Fibroblast of lung (primary cell): ENCODE results near the gene PLA2G3. TPM values are rescaled to one million over a fixed set of nuclear protein-coding genes. Genes with fewer than 3 reads are reported as not detected.
A peak's percentile ranks its signal among the peaks of the same experiment; 100 is the strongest.

Experiments used
- DNase-seq, 2 donors: peaks; one replicate each; pipeline versions ENCODE4 v3.0.0 to v3.0.0-alpha.2; 2010; ENCODE audit warnings: low read depth in 2 of 2
- H2AFZ ChIP-seq: 2 replicates; pipeline ENCODE4 v1.5.1; 2012; ENCODE audit warnings: low read length, control low read depth, inconsistent platforms
- H3K27ac ChIP-seq: 2 replicates; pipeline ENCODE4 v1.5.1; 2011; ENCODE audit warnings: low read length, control low read depth; ENCODE audit not compliant: insufficient read depth
- H3K27me3 ChIP-seq: 2 replicates; pipeline ENCODE4 v1.5.1; 2011; ENCODE audit warnings: mild to moderate bottlenecking, low read length; ENCODE audit not compliant: control insufficient read depth, insufficient read depth
- H3K36me3 ChIP-seq: 2 replicates; pipeline ENCODE4 v1.5.1; 2011; ENCODE audit warnings: low read length; ENCODE audit not compliant: control insufficient read depth, insufficient read depth
- H3K4me1 ChIP-seq: 2 replicates; pipeline ENCODE4 v1.5.1; 2011; ENCODE audit warnings: low read length; ENCODE audit not compliant: control insufficient read depth, insufficient read depth; ENCODE audit errors: extremely low read depth
- H3K4me2 ChIP-seq: 2 replicates; pipeline ENCODE4 v1.5.1; 2011; ENCODE audit warnings: low read length, control low read depth; ENCODE audit not compliant: insufficient read depth; ENCODE audit errors: extremely low read depth
- H3K4me3 ChIP-seq, 4 experiments: fragments of 200-600 bp in 1 of 4; sonication (generic) in 1 of 4; replicated peaks in 1 of 4; 2 replicates each; pipeline ENCODE4 v1.5.1; 2011 to 2016; ENCODE audit warnings: low read length in 4 of 4, low read depth in 3 of 4, mild to moderate bottlenecking in 3 of 4, control low read depth in 2 of 4, inconsistent platforms in 1 of 4, mixed read lengths in 1 of 4; ENCODE audit not compliant: insufficient read depth in 1 of 4; ENCODE audit errors: control extremely low read depth in 1 of 4
- H3K79me2 ChIP-seq: 2 replicates; pipeline ENCODE4 v1.5.1; 2012; ENCODE audit warnings: mild to moderate bottlenecking, low read length, inconsistent platforms; ENCODE audit not compliant: control insufficient read depth, insufficient read depth
- H3K9ac ChIP-seq: 2 replicates; pipeline ENCODE4 v1.5.1; 2011; ENCODE audit warnings: mild to moderate bottlenecking, low read length, control low read depth; ENCODE audit not compliant: insufficient read depth
- H3K9me3 ChIP-seq: 2 replicates; pipeline ENCODE4 v1.5.1; 2012; ENCODE audit warnings: low read depth, low read length; ENCODE audit not compliant: control insufficient read depth, insufficient read depth
- H4K20me1 ChIP-seq: 2 replicates; pipeline ENCODE4 v1.5.1; 2011; ENCODE audit warnings: low read length; ENCODE audit not compliant: control insufficient read depth, insufficient read depth; ENCODE audit errors: extremely low read depth
- CTCF ChIP-seq, 2 donors: IDR thresholded peaks in 1 of 2; conservative IDR thresholded peaks in 1 of 2; 1 replicate in 1 of 2; 2 replicates in 1 of 2; pipeline ENCODE4 v1.5.1; 2011 to 2012; ENCODE audit warnings: low read length in 2 of 2, control low read depth in 1 of 2, inconsistent platforms in 1 of 2, low read depth in 1 of 2, mild to moderate bottlenecking in 1 of 2
- EZH2 ChIP-seq: IDR thresholded peaks from 2 replicates; pipeline ENCODE4 v1.5.1; 2012; ENCODE audit warnings: low read length, control low read depth, mild to moderate bottlenecking; ENCODE audit errors: missing control alignments
- polyA plus RNA-seq, 2 donors: library from polyadenylated mRNA; depleted of rRNA in 1 of 2; stranded (reverse) in 1 of 2; unstranded in 1 of 2; fragments of >200 nt; gene quantifications; 2 replicates each; pipeline ENCODE4 v1.2.1, GENCODE V29; 2011 to 2012; ENCODE audit warnings: missing spikeins in 1 of 2
- total RNA-seq: library from RNA; depleted of rRNA; stranded (reverse); fragments of >200 nt; gene quantifications from 2 replicates; pipeline ENCODE4 v1.2.1, GENCODE V29; 2014

PLA2G3 gene
- total and polyA plus RNA-seq, 2 donors (not counting 1 experiment from before 2014, with no cell fraction given), result 0.18 to 0.33 TPM

- Histone ChIP-seq H4K20me1 (no peaks in the 10 kb centered on the region), H3K9ac (peak overlapping the region; percentile 86), H3K27ac (peak overlapping the region; percentile 93), H3K79me2 (peaks cover 32% of the 10 kb centered on the region), H2AFZ (peak overlapping the region; percentile 87), H3K36me3 (peaks cover under 1% of the 10 kb centered on the region), H3K4me1 (peaks cover 7% of the 10 kb centered on the region), H3K9me3 (no peaks in the 10 kb centered on the region), H3K4me2 (peak overlapping the region; percentile 85), H3K4me3 (peak overlapping the region; percentile 80 to 98 (median 93)), H3K27me3 (no peaks in the 10 kb centered on the region)
- no peak for TF ChIP-seq CTCF (conservative IDR thresholded peaks at IDR 0.05 in 1 of 2, IDR thresholded peaks at IDR 0.05 in 1 of 2; ENCODE audit: low read depth in 1 of 2, low read length in 2 of 2)
- no peak for TF ChIP-seq EZH2
- DNase-seq, result peak; percentile 29 to 31
Observed at GRCh38 chr22:31160328-31160978, 20.1 kb upstream of the PLA2G3 start.

- no peaks in the 10 kb centered on the region for H4K20me1 ChIP-seq
- no peaks in the 10 kb centered on the region for H3K9me3 ChIP-seq
- H3K4me1 ChIP-seq, result peaks cover 7% of the 10 kb centered on the region
- TF ChIP-seq EZH2 (no peak), CTCF (conservative IDR thresholded peaks at IDR 0.05 in 1 of 2, IDR thresholded peaks at IDR 0.05 in 1 of 2; ENCODE audit: low read depth in 1 of 2, low read length in 2 of 2) (no peak)
- no peak overlapping the region for H3K4me3 ChIP-seq
- H3K27ac ChIP-seq, result no peak overlapping the region
- H3K79me2 ChIP-seq, result peaks cover 3% of the 10 kb centered on the region
- H3K9ac ChIP-seq, result no peak overlapping the region
- no peaks in the 10 kb centered on the region for H3K27me3 ChIP-seq
- H2AFZ ChIP-seq, result no peak overlapping the region
- peak overlapping the region; percentile 45 for H3K4me2 ChIP-seq
- H3K36me3 ChIP-seq, result no peaks in the 10 kb centered on the region
- DNase-seq, result peak; percentile 54 to 84
Observed at GRCh38 chr22:31155422-31155821, 15.1 kb upstream of the PLA2G3 start.

GRCh38 chr22:31154975-31155374, 14.7 kb upstream of the PLA2G3 start:
- Histone ChIP-seq H3K4me1 (peaks cover 7% of the 10 kb centered on the region), H3K27ac (no peak overlapping the region), H3K9me3 (no peaks in the 10 kb centered on the region), H3K4me3 (no peak overlapping the region), H3K27me3 (no peaks in the 10 kb centered on the region), H3K36me3 (no peaks in the 10 kb centered on the region), H3K4me2 (peak overlapping the region; percentile 45), H4K20me1 (no peaks in the 10 kb centered on the region), H3K79me2 (no peaks in the 10 kb centered on the region), H3K9ac (no peak overlapping the region), H2AFZ (no peak overlapping the region)
- peak in 1 of 2 donors; percentile 50 for DNase-seq
- TF ChIP-seq CTCF (conservative IDR thresholded peaks at IDR 0.05 in 1 of 2, IDR thresholded peaks at IDR 0.05 in 1 of 2; ENCODE audit: low read depth in 1 of 2, low read length in 2 of 2) (no peak), EZH2 (no peak)
